ENCODE data around the gene ANKRD6. TPM values are rescaled to one million over a fixed set of nuclear protein-coding genes. Genes with fewer than 3 reads are reported as not detected.

ANKRD6 gene
- total RNA-seq, 4 donors from 2014 or later = 2.7 to 9.4 (median 6.6) TPM

DNA sequence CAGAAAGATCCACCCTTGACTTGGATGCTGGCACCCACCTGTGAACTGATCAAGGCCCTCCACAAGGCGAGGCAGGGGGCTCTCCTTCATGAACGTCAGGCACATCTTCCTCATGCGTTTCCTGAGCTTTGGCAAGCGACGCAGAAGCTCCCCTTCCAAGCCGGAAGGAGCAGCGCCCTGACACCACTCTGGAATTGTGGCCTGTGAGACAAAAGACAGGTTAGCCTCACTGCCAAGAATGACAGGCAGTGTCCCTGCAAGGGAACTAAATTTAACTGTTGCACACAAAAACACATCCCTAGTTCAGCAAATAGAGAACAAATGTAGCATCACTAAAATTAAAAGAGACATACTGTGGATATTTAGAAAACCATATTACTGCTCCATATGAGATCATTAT, 247.6 kb downstream of the ANKRD6 start:
- WGBS, 2 donors (ENCODE audit: low coverage in 1 of 2) = 95% methylated on average over 7 of the region's 7 CpGs; no CpG with 5 or more reads in 1 of the 2 donors
- no peaks in the 10 kb centered on the region for H3K27me3 ChIP-seq
- in situ Hi-C loops (cut with MboI; ENCODE audit: low pct_ligation_motif_present in 1 of 4, low pct_unique_long_range_greater_than_20kb in 1 of 4, low sequenced_read_pairs in 3 of 4) = no loop called here

DNA sequence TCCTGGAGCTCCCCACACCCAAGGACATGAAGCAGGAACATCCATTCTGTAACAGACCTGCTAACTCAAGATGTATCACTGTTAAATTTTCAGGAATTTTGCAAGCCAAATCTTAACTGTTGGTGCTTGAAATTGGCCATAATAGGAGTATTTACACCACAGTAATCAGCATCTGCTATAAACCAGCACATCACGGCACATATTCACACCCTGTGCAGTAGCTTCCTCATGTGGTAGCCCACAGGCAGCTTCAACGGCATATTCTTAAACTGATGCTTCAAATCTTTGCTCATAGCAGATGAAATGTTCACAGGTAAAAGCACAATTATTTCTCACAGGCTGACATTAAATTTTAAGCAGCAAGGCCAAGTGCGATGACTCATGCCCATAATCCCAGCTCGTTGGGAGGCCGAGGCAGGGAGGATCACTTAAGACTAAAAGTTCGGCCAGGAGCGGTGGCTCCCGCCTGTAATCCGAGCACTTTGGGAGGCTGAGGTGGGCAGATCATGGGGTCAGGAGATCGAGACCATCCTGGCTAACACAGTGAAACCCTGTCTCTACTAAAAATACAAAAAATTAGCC, 249.1 kb downstream of the ANKRD6 start:
- H3K36me3 ChIP-seq = peaks cover 0 to 74% (median 32%) of the 10 kb centered on the region in 4 donors
- intact Hi-C loops (cut with DNase I; ENCODE audit: low total_unique reads) (no loop called here), in situ Hi-C loops (cut with MboI; ENCODE audit: low pct_ligation_motif_present in 1 of 4, low pct_unique_long_range_greater_than_20kb in 1 of 4, low sequenced_read_pairs in 3 of 4) (no loop called here)
- H3K9me3 ChIP-seq = no peaks in the 10 kb centered on the region
- H3K4me3 ChIP-seq = no peak overlapping the region
- TF ChIP-seq POLR2A (IDR thresholded peaks at IDR 0.05) (no peak), EP300 (IDR thresholded peaks at IDR 0.05; ENCODE audit: low read depth) (no peak), POLR2AphosphoS5 (IDR thresholded peaks at IDR 0.05) (no peak)
- TF ChIP-seq, protein P1, sequence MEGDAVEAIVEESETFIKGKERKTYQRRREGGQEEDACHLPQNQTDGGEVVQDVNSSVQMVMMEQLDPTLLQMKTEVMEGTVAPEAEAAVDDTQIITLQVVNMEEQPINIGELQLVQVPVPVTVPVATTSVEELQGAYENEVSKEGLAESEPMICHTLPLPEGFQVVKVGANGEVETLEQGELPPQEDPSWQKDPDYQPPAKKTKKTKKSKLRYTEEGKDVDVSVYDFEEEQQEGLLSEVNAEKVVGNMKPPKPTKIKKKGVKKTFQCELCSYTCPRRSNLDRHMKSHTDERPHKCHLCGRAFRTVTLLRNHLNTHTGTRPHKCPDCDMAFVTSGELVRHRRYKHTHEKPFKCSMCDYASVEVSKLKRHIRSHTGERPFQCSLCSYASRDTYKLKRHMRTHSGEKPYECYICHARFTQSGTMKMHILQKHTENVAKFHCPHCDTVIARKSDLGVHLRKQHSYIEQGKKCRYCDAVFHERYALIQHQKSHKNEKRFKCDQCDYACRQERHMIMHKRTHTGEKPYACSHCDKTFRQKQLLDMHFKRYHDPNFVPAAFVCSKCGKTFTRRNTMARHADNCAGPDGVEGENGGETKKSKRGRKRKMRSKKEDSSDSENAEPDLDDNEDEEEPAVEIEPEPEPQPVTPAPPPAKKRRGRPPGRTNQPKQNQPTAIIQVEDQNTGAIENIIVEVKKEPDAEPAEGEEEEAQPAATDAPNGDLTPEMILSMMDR (IDR thresholded peaks at IDR 0.05) = no peak
- no peaks in the 10 kb centered on the region for H3K27me3 ChIP-seq
- WGBS, 2 donors (ENCODE audit: low coverage in 1 of 2) = 84 to 97% methylated on average over 5 to 10 of the region's 10 CpGs
- no peaks in the 10 kb centered on the region for H3K4me1 ChIP-seq
- no peak for DNase-seq
- H3K27ac ChIP-seq = no peak overlapping the region

More for the DNA sequence above, 247.6 kb downstream of the ANKRD6 start:
- no peak for TF ChIP-seq POLR2AphosphoS5 (IDR thresholded peaks at IDR 0.05)
- TF ChIP-seq, protein P1 (IDR thresholded peaks at IDR 0.05) = no peak
- TF ChIP-seq EP300 (IDR thresholded peaks at IDR 0.05; ENCODE audit: low read depth) = no peak
- TF ChIP-seq POLR2A (IDR thresholded peaks at IDR 0.05) = no peak
- Histone ChIP-seq H3K9me3 (no peaks in the 10 kb centered on the region), H3K4me1 (no peaks in the 10 kb centered on the region), H3K36me3 (peaks cover 0 to 63% (median 31%) of the 10 kb centered on the region in 4 donors), H3K4me3 (no peak overlapping the region), H3K27ac (no peak overlapping the region)
- no peak for DNase-seq
- intact Hi-C loops (cut with DNase I; ENCODE audit: low total_unique reads) = no loop called here

DNA sequence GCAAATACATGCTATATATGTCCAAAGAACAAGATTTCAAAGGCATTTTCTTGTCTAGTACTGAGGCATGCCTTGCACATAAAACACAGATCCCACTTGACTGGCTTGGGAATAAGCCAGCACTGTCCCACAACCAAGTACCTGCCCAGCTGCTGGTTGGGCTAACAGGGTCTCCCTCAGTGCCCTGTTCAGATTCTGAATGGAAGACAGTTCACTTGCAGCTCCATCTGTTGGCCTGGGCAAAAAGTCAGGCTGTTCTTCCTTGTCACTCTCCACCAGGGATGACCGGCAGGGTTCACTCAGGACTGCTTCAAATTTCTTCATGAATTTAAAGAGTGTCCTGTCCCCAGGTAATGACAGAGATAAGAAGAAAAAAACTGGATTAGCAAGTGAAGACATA, 250.0 kb downstream of the ANKRD6 start:
- Histone ChIP-seq H3K27me3 (no peaks in the 10 kb centered on the region), H3K9me3 (no peaks in the 10 kb centered on the region), H3K4me1 (no peaks in the 10 kb centered on the region), H3K4me3 (no peak overlapping the region), H3K36me3 (peaks cover 0 to 74% (median 33%) of the 10 kb centered on the region in 4 donors), H3K27ac (no peak overlapping the region)
- 92% methylated on average over 1 of the region's 1 CpG; no CpG with 5 or more reads in 1 of the 2 donors for WGBS, 2 donors (ENCODE audit: low coverage in 1 of 2)
- intact Hi-C loops (cut with DNase I; ENCODE audit: low total_unique reads) = no loop called here
- no peak for DNase-seq
- TF ChIP-seq EP300 (IDR thresholded peaks at IDR 0.05; ENCODE audit: low read depth) (no peak), POLR2AphosphoS5 (IDR thresholded peaks at IDR 0.05) (no peak), POLR2A (IDR thresholded peaks at IDR 0.05) (no peak)
- TF ChIP-seq, protein P1 (IDR thresholded peaks at IDR 0.05) = no peak
- in situ Hi-C loops (cut with MboI; ENCODE audit: low pct_ligation_motif_present in 1 of 4, low pct_unique_long_range_greater_than_20kb in 1 of 4, low sequenced_read_pairs in 3 of 4) = no loop called here

Small RNA genes within 50 kb of the gene (small RNA-seq; reads per million reads assigned to genes)
- gene RN7SL11P = 0 reads per million in 4 donors

Other genes with a start within 250 kb of the ANKRD6 start
- under 1 TPM in 1 of 4 donors, not detected in 3; 0.14 TPM for gene GABRR1, start 215.8 kb upstream of the ANKRD6 start, total RNA-seq
- gene GABRR2, start 117.9 kb upstream of the ANKRD6 start, total RNA-seq = 1 to 10 TPM in 3 of 4 donors, not detected in 1; 1.1 to 4.3 (median 1.2) TPM
- gene UBE2J1, start 80.4 kb upstream of the ANKRD6 start, total RNA-seq = 10 to 100 TPM; 27.3 to 52.9 (median 38.2) TPM
- gene RRAGD, start 20.9 kb upstream of the ANKRD6 start, total RNA-seq = 1 to 10 TPM in 3 of 4 donors, under 1 TPM in 1; 0.80 to 7.0 (median 2.2) TPM
- 10 to 100 TPM in 3 of 4 donors, 1 to 10 TPM in 1; 7.1 to 17.8 (median 16.4) TPM for gene LYRM2, start 205.6 kb downstream of the ANKRD6 start, total RNA-seq